Thyroid gland (tissue), 4 donors: ENCODE data around the gene DDX28.

Experiments used
- POLR2A ChIP-seq, 2 donors: fragments of 450-650 bp; IDR thresholded peaks; one replicate each; pipeline ENCODE4 v1.6.1; 2017; ENCODE audit warnings: antibody characterized with exemption in 2 of 2, mild to moderate bottlenecking in 2 of 2, moderate library complexity in 1 of 2
- TF ChIP-seq, protein P1 (sequence below), 6 experiments: fragments of 200-600 bp in 3 of 6; fragments of 450-650 bp in 3 of 6; sonication (generic) in 3 of 6; IDR thresholded peaks; one replicate each; pipeline ENCODE4 v1.5.1; 2016 to 2019; ENCODE audit warnings: antibody characterized with exemption in 6 of 6, mild to moderate bottlenecking in 2 of 6, inconsistent platforms in 1 of 6, moderate library complexity in 1 of 6

DNA sequence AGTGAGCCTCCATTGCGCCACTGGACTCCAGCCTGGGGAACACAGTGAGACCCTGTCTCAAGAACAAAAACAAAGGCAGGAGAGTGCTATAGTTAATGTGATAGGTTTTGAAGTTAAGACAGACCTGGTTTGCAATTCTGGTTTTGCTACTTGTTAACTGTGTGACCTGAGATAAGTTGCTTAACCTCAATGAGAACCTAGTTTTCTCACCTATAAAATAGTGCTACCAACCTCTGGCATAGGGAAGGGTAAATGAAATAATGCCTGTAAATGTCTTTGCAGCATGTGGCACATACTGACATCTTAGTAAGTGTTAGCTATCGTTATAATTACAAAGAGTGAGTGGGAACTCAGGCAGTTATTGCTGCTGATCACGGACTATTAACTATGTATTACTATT is 32.4 kb upstream of the DDX28 start:
- TF ChIP-seq, protein P1, sequence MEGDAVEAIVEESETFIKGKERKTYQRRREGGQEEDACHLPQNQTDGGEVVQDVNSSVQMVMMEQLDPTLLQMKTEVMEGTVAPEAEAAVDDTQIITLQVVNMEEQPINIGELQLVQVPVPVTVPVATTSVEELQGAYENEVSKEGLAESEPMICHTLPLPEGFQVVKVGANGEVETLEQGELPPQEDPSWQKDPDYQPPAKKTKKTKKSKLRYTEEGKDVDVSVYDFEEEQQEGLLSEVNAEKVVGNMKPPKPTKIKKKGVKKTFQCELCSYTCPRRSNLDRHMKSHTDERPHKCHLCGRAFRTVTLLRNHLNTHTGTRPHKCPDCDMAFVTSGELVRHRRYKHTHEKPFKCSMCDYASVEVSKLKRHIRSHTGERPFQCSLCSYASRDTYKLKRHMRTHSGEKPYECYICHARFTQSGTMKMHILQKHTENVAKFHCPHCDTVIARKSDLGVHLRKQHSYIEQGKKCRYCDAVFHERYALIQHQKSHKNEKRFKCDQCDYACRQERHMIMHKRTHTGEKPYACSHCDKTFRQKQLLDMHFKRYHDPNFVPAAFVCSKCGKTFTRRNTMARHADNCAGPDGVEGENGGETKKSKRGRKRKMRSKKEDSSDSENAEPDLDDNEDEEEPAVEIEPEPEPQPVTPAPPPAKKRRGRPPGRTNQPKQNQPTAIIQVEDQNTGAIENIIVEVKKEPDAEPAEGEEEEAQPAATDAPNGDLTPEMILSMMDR (IDR thresholded peaks at IDR 0.05), result no peak
- no peak for TF ChIP-seq POLR2A (IDR thresholded peaks at IDR 0.05)
